Stimulated activated CD4-positive, alpha-beta T cell treated with anti-CD3 and anti-CD28 coated beads, Interleukin-1b, Interleukin-23, amount 100 ng/mL, for 48 hours (primary cell): Measurements from ENCODE around the gene DNAH8.

Experiments used
- DNase-seq: peaks from one replicate; pipeline ENCODE4 v3.0.0-alpha.2; 2020

Gene DNAH8

DNA sequence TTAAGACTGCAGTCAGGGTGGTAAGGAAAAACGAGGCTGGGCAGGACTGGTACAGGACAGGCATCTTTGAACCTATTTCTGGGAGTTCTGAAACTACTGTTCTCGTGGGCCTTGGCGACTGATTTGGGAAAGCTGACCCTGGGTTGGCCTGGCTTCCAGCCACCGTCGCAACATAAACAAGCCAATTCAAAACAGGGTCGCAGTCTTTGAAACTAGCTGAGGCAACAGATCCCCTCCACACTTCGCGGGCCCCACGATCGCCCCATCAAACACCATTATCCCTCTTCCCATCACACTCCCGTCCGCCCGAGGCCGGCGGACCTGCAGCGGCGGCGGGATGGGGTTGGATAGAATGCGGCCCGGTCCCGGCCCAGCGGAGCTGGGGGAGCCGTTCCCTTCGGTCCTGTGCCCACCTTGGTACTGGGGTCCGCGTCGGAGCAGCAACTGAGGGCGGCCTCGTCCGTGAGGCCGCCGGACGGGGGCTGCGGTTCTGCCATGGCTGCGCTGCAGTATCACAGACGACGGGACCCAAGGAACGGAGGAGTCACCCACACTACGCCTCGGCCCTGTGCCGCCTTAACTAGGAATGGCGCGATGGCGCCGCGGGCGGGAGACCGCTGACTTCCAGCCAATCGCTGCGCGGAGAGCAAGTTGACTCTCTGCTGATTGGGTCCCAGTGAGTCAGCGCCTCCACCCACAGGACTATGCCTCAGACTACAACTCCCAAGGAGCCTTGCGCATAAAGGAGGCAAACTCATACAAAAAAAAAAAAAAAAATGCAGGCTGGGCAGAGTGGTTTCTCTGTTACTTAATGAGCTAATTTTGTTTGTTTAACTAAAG lies 12.3 kb upstream of the DNAH8 start, which contains the start of gene GLO1:
TSS of gene GLO1 (minus strand) at position 588 of the 840 bp plus-strand sequence. CDS start at position 497, 91 bp downstream.
- peak; percentile 98 for DNase-seq

DNA sequence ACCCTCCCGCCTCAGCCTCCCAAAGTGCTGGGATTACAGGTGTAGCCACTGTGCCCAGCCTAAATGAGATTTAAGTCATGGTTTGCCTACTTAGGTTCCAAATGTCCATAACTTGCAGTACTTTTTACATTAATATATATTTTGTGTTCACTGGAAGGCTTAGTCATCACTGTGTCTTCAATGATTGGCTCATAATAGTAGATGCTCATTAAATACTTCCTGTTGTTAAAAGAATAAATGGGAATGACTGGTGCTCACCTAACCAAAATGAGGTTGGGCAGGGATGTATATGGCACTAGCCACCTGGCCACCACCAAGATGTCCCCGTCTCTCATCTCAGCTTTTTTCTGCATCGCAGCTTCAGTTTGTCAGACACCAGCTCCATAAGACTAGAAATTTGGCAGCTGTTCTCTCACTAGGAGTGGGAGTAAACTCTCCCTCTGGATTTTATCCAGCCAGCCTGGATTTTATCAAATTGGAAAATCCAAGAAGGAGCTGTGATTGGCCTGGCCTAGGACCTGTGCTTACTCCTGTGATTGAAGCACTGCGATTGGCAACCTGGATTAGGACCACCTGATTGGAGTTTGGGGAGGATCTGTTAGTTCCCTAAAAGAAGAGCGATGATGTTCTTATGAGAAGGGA lies 11.0 kb upstream of the DNAH8 start:
- DNase-seq, result no peak

DNA sequence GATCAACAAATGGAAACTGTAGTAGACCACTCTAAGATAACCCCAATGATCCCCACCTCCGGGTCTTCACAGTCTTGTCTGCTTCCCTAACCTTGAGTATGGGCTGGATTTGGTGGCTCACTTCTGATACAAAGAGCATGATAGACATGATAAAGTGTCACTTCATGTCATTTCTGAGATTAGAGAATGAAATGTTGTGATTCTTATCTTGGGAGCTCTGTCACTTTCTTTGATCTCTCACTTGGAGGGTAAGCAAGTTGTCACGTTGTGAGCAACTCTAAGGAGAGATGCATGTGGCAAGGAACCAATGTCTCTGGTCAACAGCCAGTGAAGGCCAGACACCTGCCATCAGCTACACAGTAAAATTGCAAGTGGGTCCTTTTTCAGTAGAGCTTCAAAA lies 9.2 kb upstream of the DNAH8 start:
- DNase-seq, result no peak

DNA sequence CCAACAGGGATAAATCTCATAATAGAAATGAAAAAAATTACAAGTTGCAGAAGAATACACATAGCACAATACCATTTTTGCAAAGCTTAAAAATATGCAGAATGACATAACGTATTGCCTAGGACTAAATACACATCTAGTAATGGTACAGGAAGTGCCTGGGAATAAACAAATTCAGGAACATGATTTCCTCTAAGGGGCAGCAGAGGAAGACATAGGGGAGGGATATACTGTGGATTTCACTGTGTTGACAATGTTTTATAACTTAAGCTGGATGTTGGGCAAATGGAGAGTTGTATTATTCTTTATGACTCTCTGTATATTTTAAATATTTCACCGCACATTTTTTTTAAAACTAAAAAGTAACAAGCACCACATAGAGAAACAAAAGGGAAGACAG lies 6.6 kb upstream of the DNAH8 start:
- no peak for DNase-seq

DNA sequence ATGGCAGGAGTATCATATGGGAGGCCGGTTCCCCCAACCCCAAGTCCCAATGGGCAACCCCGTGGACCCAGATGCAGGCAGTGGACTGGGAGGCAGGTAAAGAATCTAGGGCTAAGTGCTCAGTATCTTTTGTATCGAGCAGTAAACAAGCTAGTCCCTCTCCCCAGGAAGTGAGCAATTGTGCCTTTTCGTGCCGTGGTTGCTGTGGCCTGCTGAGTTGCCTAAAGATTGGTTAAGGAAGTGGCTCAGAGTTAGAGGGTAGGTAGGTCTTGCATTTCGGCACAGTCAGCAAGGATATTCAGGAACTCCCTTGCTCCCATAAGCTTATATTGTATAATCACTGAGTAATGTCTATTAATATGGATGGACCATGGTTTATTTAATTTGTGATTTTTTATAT lies 1.3 kb upstream of the DNAH8 start:
- DNase-seq, result peak; percentile 75

DNA sequence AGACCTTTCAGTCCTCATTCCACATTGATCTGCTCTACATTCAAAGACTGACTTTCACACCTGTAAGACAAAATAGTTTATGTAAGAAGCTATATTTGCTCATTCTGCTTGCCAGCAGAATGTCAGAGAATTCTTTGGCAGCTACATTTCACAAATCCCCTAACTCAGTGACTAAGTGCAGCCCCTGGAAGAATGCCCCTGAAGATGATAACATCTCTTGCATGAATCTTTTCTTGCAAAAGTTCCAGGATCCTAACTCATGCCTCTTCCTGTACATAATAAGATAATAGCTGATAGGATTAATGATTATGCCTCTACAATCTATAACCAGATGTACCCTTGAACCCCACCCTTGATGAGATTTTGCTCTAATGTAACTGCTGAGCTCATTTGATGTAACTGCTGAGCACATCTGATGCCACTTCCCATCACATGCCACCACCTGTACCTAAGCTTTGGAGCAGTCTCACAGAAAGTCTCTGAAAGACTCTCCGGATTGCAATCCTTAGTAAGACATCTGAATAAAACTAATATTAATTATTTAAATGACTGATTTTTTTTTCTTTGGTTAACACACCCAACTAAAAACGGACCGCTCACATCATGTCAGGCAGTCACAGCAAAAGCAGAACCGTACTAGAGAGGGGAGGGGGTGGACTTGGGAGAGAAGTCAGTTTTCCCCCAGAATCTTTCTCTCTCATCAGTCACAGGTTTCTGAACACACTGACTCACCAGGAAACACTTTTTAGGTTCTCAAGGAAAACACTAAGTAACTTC lies 684 bp upstream of the DNAH8 start:
- no peak for DNase-seq

DNA sequence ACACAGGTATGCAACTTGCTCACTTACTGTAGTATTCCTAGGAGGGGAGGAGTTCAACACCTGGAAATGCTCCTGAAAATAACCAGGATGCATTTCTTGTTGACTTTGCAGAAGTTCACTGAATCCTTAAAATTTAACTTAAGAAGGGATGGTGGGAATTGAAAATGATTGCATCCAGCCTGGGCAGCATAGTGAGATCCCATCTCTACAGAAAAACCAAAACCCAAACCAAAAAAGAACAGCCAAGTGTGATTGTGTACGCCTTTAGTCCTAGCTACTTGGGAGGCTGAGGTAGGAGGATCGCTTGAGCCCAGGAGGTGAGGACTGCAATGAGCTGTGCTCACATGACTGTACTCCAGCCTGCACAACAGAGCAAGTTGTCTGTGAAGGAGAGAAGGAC lies 1.7 kb downstream of the DNAH8 start:
- no peak for DNase-seq

DNA sequence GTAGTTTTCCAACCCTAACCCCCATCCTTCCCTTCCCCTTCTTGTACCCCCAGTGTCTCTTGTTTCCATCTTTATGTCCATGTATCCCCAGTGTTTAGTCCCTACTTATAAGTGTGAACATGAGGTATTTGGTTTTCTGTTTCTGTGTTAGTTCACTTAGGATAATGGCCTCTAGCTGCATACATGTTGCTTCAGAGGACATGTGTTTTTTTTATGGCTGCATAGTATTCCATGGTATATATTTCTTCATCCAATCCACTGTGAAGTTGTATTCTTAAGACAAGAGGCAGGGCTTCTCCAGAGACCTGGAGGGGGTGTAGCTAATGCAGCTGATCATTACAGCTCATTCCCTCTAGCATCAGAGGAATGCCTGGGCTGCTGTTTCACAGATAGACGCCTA lies 4.2 kb downstream of the DNAH8 start:
- no peak for DNase-seq

DNA sequence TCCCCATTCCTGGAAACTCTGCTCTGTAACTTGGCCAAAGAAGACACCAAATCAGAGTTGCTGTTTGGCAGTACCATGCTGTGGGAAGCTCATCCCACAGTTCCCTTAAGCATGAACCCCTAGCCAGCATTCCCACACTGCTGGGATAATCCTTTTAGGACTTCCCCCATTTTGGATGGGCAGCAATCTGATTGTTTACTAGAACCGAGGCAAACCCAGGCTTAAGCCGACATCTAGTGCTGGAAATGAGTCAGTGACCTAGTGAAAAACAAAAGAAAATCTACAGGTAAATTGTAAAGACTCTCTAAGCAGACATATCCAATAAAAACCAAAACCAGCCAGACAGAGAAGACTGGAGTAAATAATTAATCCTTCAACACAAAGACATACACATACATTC lies 5.2 kb downstream of the DNAH8 start:
- no peak for DNase-seq

DNA sequence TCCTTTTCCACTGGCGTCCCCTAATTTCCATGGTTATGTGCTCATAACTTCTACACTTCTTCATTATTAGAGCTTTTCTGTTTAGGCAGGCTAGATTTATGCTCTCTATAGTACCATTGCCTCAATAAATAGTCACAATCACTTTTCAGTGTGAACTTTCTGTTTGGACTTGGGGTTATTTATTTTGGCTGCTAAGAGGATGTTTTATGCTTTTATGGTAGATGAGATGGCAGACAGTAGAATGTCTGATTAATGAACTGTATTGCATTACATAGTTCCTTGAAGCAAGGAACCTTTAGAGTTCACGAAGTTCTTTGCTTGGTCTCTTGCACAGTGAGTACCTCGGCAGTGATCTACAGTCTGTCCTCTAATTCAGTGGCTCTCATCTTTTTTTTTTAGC lies 6.9 kb downstream of the DNAH8 start:
- DNase-seq, result no peak

DNA sequence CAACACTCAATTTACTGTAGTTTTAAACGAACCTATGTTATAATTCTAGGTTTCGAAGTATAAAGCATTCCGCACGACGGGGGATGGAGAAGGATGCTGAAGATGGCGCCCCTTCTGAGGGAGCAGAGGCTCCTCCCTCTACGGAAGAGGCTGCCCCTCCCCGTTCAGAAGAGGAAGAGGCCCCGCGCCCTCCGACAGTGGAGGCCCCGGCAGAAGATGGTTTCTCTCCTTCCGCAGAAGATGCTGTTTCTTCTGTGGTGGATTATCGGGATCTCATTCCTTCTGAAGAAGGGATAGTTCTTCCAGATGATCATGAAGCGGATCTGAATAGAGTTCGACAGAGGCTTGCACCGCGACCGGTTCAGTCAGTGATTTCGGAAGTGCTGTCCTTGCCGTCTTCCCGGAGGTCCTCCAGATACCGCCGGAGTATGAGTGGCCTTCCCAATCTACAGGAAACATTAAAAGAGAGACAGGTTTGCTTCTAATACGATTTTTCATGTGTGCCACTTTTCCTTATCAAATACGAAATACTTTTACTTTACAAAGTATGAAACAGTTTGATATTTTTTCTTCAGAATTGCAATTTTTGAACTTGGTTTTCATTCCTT lies 7.7 kb downstream of the DNAH8 start:
- no peak for DNase-seq

DNA sequence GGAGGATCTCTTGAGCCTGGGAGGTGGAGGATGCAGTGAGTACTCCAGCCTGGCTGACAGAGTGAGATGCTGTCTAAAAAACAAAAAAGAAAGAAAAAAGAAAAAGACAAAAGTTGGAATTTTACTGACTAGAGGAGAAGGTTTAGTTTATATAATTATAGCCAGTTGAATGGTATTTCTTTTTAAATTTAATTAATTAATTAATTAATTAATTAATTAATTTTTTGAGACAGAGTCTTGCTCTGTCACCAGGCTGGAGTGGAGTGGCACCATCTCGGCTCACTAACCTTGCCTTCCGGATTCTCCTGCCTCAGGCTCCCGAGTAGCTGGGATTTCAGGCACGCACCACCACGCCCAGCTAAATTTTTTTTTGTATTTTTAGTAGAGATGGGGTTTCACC lies 8.7 kb downstream of the DNAH8 start:
- no peak for DNase-seq

DNA sequence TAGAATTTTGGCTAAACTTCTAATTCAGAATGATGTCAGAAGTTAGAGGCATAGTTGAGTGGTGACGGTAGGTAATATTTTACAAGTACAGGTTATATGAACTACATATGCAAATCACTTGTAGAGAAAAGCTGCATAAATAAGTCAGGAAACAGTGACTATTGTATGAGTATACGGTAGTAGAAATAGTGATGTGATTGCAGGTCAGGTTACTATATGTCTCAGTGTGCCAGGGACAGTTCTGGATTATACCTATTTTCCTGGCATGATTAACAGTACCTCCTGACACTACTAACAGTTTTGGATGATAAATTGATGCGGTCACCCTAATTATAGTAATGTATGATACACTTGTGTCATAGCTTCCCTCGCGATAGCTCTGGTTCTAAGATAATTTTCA lies 9.2 kb downstream of the DNAH8 start:
- DNase-seq, result no peak

DNA sequence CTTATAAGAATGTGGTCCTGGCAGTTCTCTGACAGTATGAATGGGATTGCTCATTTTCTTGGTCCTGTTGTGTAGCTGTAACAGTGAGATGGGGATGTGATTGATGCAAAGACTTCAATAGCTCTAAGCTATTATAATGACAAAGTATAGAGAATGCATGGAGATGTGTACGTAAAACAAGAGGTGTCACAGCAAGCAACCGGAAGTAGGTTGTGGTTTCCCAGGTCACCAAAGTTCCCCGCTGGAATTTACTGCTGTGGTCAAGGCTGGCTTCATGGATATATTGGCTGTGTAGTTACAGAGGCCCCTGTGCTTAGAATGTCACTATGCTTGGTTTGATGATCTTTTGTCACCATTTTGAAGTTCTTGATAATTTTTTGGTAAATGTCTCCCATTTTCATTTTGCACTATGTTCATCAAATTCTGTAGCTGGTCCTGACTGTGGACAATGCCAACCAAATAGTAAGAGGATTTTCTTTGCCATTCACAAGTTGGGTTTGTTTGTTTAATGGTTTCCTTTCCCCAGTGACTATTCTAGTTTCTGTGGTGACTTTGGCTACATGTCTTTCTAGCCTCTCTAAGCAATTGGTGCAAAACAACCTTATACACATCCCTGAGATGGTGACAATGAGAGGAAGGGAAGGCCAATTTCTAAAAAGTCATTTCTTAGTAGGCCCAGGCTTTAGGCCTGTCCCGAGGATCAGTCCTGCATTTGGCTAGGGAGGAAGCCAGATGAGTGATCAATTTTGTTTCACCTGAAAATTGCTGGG lies 10.5 kb downstream of the DNAH8 start:
- DNase-seq, result no peak

DNA sequence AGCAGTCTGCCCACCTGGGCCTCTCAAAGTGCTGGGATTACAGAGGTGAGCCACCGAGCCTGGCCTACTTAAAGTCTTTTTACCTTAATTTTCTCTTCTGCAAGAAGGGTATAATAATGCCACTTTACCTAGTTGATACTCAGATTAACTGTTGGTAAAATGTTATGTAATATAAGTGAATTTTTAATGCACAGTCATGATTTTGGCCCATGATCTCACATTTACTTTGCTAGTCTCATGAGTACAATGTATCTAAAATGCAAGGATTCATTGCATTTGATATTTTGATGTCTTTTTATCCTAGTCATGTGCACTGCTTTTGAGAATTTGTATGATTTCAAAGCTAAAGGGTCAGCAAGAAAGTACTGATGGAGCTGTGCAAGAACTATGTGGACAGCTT lies 13.1 kb downstream of the DNAH8 start:
- no peak for DNase-seq

DNA sequence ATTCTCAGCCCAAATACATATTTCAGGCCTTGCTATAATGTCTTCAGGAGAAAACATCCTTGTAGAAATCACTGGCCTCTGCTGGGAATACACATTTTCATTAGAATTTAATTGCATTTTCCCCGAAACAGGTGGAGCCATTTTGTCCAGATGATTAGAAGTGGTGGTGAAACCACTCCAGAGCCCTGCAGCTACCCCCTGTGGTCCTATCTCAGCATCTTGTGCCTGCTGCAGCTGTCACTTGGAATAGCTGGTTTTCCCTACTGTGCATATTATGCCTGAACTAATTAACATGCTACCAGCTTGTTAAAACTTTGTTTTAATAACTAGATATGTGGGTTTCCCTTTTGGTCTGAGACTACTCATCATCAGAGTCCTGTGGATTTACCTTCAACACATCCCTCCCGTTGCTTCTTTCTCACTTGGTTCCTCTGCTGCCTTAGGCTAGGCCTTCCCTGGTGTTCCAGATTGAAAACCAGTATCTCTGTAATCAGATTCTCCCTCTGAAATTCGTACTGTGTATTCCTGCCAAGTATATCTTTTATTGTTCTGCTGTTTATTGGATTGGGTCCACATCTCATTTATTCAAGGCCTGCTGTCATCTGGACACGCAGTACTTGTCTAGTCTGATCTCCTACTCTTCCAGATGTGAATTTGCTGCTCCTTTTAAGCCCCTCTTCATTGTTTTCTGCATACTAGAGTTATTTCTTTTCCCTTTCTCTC lies 15.2 kb downstream of the DNAH8 start:
- DNase-seq, result no peak

DNA sequence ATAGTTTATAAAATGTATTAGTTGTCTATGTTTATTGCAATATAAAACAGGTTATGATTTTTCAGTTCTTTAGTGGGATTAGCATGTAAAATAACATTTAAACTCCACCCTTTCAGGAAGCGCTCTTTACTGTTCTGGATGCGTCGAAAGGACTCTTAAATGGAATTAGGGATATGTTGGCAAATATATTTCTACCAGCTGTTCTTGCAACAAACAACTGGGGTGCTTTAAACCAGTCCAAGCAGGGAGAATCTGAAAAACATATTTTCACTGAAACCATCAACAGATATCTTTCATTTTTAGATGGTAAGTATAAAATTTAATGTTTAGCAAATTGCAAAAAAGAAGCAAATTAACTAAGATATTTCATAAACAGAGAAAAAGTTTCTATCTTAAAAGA lies 21.8 kb downstream of the DNAH8 start:
- no peak for DNase-seq

DNA sequence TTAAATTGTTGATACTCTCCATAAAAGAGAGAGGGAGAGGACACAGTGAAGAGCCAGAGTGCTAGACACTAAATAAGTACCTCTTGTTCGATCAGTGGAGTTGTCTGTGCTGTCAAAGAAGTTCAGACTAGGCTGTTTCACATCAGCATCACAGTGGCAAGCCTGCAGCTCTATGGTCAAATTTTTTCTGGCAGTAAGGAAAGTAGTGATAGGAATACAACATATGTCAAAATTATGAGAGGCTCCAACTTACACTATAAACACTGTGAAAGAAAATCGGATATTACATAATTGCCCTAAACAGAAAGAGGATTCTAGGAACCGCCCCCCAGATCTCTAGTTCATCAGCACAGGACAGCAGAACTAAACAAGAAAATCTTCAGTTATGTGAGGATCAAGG lies 23.1 kb downstream of the DNAH8 start:
- DNase-seq, result no peak

DNA sequence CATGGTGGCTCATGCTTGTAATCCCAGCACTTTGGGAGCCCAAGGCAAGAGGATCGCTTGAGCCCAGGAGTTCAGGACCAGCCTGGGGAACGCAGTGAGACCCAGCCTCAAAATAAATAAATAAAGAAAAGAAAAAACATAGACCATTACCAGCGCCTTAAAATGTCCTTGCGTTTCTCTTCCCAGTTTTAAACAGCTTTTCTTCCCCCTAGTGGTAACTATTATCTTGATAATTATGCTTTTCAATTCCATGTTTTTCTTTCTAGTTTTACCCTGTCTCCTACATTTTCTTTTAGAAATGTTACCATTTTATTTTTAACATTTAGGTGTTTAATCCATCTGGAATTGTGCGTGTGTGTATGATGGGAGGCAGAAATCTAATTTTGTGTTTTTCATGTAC lies 24.4 kb downstream of the DNAH8 start:
- DNase-seq, result no peak

DNA sequence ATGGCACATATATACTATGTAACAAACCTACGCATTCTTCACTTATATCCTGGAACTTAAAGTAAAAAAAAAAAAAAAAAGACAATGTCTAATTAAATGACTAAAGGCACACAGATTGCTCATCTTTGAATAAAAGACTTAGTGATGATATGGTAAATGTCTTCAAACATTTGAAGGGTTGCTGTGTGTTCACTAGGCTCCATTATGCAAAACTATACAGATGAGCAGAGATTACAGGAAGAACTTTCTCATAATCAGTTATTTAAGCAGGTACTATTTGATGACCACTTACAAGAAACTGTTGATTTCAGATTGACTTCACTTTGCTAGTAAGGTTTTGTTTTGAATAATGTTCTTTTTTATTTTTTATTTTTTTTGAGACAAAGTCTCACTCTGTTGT lies 34.4 kb downstream of the DNAH8 start:
- DNase-seq, result no peak

DNA sequence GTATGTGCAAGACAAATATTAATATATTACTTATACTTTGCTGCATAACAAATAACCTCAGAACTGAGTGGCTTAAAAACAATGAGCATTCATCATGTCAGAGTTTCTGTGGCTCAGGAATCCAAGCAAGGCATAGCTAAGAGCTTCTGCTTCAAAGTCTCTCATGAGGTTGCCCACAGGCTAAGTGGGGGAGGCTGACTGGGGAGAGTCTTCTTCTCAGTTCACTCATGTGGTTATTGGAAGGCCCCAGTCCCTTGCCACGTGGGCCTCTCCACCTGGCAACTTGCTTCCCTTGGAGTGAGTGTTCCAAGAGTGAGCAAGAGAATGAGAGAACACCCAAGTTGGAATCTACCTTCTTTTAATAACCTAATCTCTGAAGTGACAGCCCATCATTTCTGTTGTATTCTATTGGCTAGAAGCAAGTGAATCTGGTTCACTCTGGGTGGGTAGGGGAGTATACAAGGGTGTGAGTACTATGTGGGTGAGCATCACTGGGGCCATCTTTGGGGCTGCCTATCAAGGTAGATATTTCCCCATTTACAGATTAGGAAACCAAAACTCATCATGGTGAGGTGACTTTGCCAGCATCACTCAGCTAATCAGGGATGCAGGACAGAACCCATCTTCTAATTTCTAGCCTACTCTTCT lies 36.0 kb downstream of the DNAH8 start:
- DNase-seq, result peak; percentile 64
